HG03565 (cell line): ENCODE measurements around the gene DTWD2.
"Not testable (repeated sequence)": the region's sequence is repeated elsewhere in the genome, so short reads cannot be mapped to it uniquely, and the experiment has no call there.

Experiments
- ATAC-seq: cut with Tn5 transposase; IDR thresholded peaks from one replicate; pipeline ENCODE4 v1.9.1; 2021; ENCODE audit warnings: mild to moderate bottlenecking, moderate library complexity; ENCODE audit not compliant: unreplicated experiment

DTWD2 gene

DNA sequence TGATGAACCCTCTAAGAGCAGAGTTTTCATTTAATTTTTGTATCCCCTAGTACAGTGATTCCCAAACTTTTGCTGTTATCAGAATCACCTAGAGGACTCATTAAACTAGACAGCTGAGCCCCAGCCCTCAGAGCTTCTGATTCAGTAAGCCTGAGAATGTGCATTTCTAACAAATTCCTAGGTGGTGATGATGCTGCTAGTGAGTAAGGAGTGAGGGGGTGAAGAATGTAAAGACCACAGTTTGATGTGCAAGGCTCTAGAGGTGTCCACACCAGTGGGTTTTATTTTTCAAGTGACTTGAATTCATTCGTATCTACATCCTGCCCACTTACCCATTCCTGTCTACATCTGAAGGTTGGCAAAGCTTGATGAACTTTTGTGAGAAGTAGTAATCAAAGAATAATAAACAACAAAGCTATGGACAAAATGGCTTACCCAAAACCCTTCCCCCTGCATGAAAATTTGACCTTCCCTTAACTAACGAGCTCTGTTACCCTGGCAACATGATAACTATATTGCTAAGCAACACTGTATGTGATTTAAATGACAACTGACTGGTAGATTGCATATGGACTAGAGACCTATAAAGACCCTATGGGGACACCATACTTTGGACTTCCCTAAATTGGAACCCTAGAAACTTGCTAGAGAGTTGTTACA, 35.2 kb downstream of the DTWD2 start:
- ATAC-seq: no peak

DNA sequence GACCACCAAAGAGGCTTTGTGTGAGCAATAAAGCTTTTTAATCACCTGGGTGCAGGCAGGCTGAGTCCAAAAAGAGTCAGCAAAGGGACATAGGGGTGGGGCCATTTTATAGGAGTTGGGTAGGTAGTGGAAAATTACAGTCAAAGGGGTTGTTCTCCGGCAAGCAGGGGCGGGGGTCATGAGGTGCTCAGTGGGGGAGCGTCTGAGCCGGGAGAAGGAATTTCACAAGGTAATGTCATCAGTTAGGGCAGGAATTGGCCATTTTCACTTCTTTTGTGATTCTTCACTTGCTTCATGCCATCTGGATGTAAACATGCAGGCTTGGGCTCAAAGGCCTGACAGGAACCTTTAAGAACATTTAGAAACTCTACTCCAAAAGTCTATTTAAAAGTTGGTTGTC, 36.0 kb downstream of the DTWD2 start:
- ATAC-seq: not testable (repeated sequence)

GRCh38 chr5:118950354-118950753, 38.0 kb downstream of the DTWD2 start:
- not testable (repeated sequence) for ATAC-seq

DNA sequence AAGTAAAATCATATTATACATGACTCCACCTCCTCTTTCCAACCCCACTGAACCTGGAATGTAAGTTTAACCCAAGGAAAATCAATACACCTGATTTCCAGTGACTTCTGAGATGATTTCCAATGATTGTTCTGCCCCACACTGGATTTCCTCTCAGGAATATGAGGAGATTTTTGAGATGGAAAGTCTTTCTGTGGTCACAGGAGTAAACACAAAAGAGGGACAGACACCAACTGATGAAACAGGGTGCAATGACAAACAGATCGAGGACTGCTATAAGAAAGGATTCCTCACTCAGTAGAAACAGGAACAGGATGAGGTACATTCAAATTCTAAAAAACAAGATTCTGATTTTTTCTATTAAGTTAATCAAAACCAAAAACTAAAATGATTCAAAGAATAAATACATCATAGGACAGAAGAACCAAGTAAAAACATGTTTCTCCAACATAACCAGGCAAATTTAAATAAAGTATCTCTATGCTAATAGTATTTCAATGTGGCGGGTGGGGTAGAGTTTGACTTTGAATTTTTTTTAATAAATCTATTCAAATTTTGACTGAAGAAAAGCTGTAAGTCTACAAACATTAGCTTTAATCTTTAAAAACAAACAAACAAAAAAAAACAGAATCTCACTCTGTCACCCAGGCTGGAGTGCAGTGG, 42.1 kb downstream of the DTWD2 start:
- no peak for ATAC-seq

- ATAC-seq: peak; percentile 47
Observed at GRCh38 chr5:118937393-118938061, 50.8 kb downstream of the DTWD2 start.

GRCh38 chr5:118933703-118934102, 54.6 kb downstream of the DTWD2 start:
- no peak for ATAC-seq

GRCh38 chr5:118931564-118931963, 56.8 kb downstream of the DTWD2 start:
- no peak for ATAC-seq

GRCh38 chr5:118924006-118924389, 64.3 kb downstream of the DTWD2 start:
- no peak for ATAC-seq

- ATAC-seq: no peak
Observed at GRCh38 chr5:118923295-118924005, 64.9 kb downstream of the DTWD2 start.

- no peak for ATAC-seq
Observed at GRCh38 chr5:118921866-118922265, 66.5 kb downstream of the DTWD2 start.

DNA sequence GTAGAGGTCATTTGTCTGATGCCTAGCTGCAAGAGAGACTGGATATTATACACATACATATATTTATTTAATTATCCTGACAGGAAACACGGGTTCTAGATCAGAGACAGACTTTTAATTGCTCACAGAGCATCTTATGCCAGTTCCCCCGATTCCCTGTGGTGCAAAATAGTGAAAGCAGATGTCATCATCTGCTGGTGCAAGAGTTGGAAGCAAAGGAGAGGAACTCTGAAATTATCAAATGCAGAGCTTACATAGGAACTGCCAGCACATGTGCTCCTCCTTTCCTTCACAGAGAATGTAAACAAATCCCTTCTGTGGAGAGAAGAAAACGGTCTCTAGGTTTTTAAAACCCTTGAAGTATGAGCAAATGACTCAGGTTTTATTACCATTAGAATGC, 69.3 kb downstream of the DTWD2 start:
- no peak for ATAC-seq

DNA sequence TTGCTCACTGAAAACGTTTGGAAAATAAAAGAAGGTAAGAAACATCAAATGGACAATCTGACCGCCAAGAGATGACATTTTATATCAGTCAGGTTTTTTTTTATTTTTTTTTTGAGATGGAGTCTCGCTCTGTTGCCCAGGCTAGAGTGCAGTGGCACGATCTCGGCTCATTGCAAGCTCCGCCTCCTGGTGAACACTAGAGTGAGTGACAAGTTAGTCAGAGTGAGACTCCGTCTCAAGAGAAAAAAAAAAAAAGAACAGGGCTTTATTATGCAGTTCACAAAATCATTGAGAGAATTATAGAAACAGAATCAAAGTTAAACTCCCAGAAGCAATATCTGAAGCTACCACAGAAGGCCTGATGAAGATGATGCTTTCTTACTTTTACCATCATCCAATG, 70.1 kb downstream of the DTWD2 start:
- no peak for ATAC-seq

DNA sequence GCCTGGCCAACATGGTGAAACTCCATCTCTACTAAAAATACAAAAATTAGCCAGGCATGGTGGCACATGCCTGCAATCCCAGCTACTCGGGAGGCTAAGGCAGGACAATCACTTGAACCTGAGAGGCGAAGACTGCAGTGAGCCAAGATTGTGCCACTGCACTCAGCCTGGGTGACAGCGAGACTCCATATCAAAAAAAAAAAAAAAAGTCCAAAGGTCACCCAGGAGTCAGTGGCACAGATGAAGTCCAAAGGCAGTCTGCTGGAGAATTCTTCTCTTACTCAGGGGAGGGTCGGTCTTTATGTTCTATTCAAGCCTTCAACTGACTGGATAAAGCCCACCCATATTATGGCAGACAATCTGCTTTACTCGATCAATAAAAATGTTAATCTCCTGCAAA, 80.8 kb downstream of the DTWD2 start:
- not testable (repeated sequence) for ATAC-seq

DNA sequence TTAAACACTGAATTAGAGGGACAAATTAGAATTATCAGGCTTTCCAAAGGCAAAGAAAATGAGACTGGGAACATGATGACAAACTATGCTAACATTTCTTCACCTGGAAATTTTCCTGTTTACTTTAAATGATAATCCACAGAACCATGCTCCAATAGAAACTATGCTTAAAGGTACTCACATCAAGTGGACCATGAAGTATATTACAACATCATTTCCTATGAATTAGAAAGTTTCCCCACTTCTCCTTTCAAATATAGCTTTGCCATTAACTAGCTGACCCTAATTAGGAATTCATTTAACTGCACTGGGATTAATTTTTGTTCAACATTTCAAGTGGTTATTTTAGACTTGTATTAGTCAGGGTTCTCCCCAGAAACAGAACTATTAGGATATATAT, 81.4 kb downstream of the DTWD2 start:
- no peak for ATAC-seq

- no peak for ATAC-seq
Observed at GRCh38 chr5:118905196-118905595, 83.2 kb downstream of the DTWD2 start.

DNA sequence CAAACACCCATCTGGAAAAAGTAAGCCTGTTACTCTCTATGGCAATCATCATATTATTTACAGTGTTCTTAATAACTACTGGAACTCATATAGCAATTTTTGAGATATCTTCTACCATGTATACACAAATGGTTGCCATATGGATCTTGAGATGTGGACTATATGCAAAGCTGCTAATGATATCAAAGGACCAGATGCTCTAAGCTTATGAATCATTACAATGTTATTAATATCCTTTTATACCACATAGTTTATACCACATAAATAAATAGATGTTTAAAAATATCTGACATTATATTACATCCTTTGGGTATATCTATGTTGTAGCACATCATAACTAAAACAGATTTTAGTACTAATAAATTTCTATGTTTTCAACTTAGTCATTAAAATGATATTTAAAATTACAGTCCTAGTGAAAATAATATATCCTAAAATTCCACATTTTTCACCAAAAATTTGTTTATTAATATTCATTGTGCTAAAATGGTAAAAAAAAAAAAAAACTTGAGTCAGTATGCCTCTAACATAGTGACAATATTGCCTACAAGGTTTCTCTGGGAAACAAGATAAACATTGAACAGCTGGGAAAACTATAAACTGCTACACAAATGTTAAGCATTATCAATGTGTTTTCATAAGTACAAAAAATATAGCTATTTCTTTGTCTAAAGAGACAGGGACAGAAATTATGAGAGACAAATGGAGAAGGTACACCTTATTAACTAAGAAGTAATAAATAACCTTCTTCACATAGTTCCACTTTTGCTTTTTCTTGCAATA, 85.5 kb downstream of the DTWD2 start:
- ATAC-seq: no peak

- no peak for ATAC-seq
Observed at GRCh38 chr5:118894709-118895108, 93.6 kb downstream of the DTWD2 start.

GRCh38 chr5:118891252-118891651, 97.1 kb downstream of the DTWD2 start:
- no peak for ATAC-seq

- ATAC-seq: no peak
Observed at GRCh38 chr5:118889165-118889564, 99.2 kb downstream of the DTWD2 start.

DNA sequence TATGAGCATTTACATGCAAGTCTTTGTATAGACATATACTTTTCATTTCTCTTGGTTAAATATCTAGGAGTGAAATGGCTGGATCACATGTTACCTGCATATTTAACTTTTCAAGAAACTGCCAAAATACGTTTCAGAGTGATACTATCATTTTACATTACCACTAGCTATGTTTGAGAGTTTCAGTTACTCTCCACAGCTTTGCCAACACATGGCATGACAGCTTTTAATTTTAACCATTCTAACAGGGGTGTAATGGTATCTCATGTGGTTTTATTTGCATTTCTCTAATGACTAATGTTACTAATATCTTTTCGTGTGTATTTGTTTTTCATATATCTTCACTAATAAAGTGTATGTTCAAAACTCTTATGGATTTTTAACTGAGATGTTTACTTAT, 99.8 kb downstream of the DTWD2 start:
- no peak for ATAC-seq

DNA sequence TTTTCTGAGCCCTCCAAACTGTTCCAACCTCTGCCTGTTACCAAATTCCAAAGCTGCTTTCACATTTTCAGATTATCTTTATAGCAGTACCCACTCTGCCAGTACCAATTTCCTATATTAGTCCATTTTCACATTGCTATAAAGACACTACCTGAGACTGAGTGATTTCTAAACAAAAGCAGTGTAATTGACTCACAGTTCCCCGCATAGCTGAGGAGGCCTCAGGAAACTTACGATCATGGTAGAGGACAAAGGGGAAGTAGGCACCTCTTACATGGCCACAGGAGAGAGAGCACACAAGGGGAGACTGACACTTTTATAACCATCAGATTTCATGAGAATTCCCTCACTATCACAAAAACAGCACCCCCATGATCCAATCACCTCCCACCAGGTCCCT, 105.0 kb downstream of the DTWD2 start:
- peak; percentile 74 for ATAC-seq
